BJ (cell line): ENCODE measurements around the gene GPAT3. TPM values are rescaled to one million over a fixed set of nuclear protein-coding genes. Genes with fewer than 3 reads are reported as not detected.
"Not testable (repeated sequence)": the region's sequence is repeated elsewhere in the genome, so short reads cannot be mapped to it uniquely, and the experiment has no call there.

Experiments used
- CTCF ChIA-PET: fragments of 350-600 bp; formaldehyde crosslinking; extraction: SDS; loops from one replicate; lab custom pipeline; 2021; ENCODE audit warnings: antibody characterized with exemption, inconsistent platforms; lab: Yijun Ruan, JAX
- POLR2A ChIA-PET: fragments of 300-600 bp; sonication (Branson Sonifier 250); formaldehyde crosslinking; extraction: SDS; loops from one replicate; lab custom pipeline; 2021; ENCODE audit warnings: antibody characterized with exemption; lab: Charles Lee
- DNase-seq: peaks from one replicate; pipeline ENCODE4 v3.0.0-alpha.2; 2011; ENCODE audit warnings: low read depth
- H3K27me3 ChIP-seq: 2 replicates; pipeline ENCODE4 v1.6.0; 2011; ENCODE audit warnings: low read length; ENCODE audit not compliant: control insufficient read depth, insufficient read depth
- H3K36me3 ChIP-seq: 2 replicates; pipeline ENCODE4 v1.5.1; 2011; ENCODE audit warnings: low read length; ENCODE audit not compliant: control insufficient read depth, insufficient read depth
- H3K4me3 ChIP-seq: 2 replicates; pipeline ENCODE4 v1.5.1; 2011; ENCODE audit warnings: low read depth, mild to moderate bottlenecking, control low read depth, low read length
- polyA minus RNA-seq: library from RNA; depleted of rRNA, polyadenylated mRNA; stranded (reverse); fragments of >200 nt; gene quantifications from 2 replicates; pipeline ENCODE4 v1.2.3, GENCODE V29; 2011; rRNA and poly(A)+ RNA removed
- polyA plus RNA-seq: library from polyadenylated mRNA; depleted of rRNA; stranded (reverse); fragments of >200 nt; gene quantifications from 2 replicates; pipeline ENCODE4 v1.2.3, GENCODE V29; 2011; rRNA removed
- TF ChIP-seq, protein P1 (sequence below): IDR thresholded peaks from 2 replicates; pipeline ENCODE4 v1.5.1; 2011; ENCODE audit warnings: low read depth, mild to moderate bottlenecking, control low read depth, inconsistent platforms, low read length, moderate library complexity; ENCODE audit not compliant: insufficient read depth

Gene GPAT3
- polyA plus RNA-seq (0.37 and 0.58 TPM in 2 replicates), polyA minus RNA-seq (0.14 and 0.87 TPM in 2 replicates)

DNA sequence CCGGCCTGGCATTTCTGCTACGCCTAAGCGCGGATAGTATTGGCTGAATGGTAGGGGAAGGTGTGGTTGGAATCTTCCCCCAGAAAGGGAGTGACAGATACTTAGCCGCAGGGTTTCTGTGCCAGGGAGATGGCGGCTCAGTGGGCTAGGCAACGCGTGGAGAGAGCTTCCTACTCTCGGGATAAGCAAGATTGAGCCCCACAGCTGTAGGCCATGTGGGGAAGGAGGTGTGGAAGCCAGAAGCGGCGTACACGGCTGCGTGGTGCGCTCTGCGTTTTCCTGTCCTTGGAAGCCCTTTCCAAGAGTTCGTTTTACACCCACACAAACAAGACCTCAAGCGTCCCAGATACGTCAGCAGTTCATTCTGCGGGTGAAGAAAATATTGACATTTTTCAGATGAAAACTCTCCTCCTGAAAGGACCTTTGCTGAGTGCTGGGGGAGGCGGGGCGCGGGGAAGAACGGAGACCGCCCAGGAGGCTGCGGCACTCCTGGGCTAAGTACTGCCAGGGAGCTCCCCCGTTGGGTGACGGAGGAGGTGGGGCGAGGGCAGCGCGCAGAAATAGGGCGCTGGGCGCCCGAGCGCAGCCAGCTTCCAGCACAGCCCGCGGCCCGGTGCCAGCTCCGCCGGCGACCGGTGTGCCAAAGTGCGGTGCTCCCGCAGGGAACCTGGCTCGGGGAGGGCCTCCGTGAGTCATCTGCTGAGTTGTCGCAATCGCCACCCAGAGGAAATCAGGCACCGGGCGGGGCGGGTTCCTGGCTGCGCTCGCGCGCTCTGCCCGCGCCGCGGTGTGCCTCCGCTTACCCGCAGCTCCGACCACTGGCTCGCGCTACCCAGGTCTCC lies at the start of gene GPAT3:
Gene GPAT3 (plus strand): TSS at position 589 of the 842 bp plus-strand sequence. CDS start 515 bp downstream, outside the sequence.
- CTCF ChIA-PET, result interaction anchor here (1.3 to 1.6 kb wide), 2 partner anchors 12 to 110 kb away, joined by 5 to 7 read pairs; no protein-coding TSS in a partner anchor
- TF ChIP-seq, protein P1, sequence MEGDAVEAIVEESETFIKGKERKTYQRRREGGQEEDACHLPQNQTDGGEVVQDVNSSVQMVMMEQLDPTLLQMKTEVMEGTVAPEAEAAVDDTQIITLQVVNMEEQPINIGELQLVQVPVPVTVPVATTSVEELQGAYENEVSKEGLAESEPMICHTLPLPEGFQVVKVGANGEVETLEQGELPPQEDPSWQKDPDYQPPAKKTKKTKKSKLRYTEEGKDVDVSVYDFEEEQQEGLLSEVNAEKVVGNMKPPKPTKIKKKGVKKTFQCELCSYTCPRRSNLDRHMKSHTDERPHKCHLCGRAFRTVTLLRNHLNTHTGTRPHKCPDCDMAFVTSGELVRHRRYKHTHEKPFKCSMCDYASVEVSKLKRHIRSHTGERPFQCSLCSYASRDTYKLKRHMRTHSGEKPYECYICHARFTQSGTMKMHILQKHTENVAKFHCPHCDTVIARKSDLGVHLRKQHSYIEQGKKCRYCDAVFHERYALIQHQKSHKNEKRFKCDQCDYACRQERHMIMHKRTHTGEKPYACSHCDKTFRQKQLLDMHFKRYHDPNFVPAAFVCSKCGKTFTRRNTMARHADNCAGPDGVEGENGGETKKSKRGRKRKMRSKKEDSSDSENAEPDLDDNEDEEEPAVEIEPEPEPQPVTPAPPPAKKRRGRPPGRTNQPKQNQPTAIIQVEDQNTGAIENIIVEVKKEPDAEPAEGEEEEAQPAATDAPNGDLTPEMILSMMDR, result no peak
- H3K27me3 ChIP-seq, result peaks cover 10% of the 10 kb centered on the region
- POLR2A ChIA-PET, result no interaction called here
- H3K4me3 ChIP-seq, result peak within 1 kb of the TSS; percentile 49
- DNase-seq, result no peak
- H3K36me3 ChIP-seq, result no peaks in the 10 kb centered on the region

DNA sequence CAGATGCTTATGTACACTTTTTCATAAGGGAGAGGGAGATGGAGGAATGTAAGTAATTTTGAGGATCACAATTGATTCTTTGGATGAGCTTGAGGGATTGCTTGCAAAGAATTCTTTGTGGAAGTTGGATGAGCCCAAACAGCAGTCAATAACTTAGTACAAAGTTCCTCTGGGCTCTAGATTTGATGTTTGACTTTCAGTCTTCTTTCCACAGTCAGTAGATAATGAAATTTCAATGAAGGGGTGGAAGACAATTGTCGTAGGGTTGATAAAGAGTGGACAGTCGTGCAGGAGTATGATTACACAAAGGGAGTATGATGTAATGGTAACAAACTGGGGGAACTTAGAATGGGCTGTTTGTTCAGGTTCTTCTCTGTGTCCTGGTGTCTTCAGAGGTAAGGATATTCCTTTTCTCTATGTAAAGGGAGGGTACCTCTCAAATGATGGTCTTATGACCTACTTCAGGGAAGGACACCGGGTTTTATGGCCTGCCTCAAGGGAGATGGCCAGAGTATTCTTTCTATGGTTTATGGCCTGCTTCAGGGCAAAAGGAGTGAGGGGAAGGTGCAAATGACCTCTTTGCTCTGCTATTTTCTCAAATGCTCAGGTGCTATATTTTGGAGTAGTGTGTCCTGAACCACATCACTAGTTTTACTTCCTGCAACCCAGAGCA lies 49.3 kb upstream of the GPAT3 start:
- ChIA-PET CTCF (interaction anchor here (0.9 kb wide), 1 partner anchor 11 kb away, joined by 3 read pairs; no protein-coding TSS in a partner anchor), POLR2A (no interaction called here)
- Histone ChIP-seq H3K27me3 (no peaks in the 10 kb centered on the region), H3K36me3 (no peaks in the 10 kb centered on the region), H3K4me3 (no peak overlapping the region)
- no peak for DNase-seq
- TF ChIP-seq, protein P1, result no peak

DNA sequence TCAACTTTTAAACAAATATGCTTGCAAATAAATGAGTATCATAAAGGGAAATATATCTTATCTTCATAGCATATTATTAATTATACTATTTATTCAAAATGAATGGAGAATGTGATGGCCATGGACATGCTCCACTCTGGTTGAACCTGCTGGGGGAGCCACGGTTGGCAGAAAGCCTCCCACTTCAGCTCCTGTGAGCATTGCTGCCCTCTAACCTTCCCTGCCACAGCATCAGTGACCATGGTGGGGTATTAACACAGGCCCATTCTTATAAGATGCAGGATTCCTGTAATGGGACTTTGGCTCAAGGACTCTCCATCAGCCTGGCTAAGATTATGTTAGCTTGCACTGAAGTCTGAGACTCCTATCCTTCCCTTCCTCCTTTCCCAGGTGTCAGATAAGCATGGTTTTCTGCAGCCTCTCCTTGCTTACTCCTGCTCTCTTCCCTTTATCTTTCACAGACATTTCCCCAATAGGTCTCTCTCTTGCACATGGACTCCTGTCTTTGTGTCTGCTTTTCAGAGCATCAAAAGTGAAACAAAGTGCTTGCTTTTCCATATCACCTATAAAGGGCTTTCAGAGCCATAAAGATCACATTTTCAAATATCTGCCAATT lies 46.1 kb upstream of the GPAT3 start:
- Histone ChIP-seq H3K36me3 (no peaks in the 10 kb centered on the region), H3K4me3 (no peak overlapping the region), H3K27me3 (no peaks in the 10 kb centered on the region; the same call in 1 of the 2 replicates)
- CTCF ChIA-PET, result interaction anchor here (0.6 to 1.7 kb wide), 7 partner anchors 10 to 179 kb away, joined by 3 to 8 read pairs (median 3); no protein-coding TSS in a partner anchor
- TF ChIP-seq, protein P1, result no peak
- POLR2A ChIA-PET, result interaction anchor here (0.5 to 0.6 kb wide), 2 partner anchors 9 to 28 kb away, joined by 4 to 5 read pairs; no protein-coding TSS in a partner anchor
- DNase-seq, result no peak

DNA sequence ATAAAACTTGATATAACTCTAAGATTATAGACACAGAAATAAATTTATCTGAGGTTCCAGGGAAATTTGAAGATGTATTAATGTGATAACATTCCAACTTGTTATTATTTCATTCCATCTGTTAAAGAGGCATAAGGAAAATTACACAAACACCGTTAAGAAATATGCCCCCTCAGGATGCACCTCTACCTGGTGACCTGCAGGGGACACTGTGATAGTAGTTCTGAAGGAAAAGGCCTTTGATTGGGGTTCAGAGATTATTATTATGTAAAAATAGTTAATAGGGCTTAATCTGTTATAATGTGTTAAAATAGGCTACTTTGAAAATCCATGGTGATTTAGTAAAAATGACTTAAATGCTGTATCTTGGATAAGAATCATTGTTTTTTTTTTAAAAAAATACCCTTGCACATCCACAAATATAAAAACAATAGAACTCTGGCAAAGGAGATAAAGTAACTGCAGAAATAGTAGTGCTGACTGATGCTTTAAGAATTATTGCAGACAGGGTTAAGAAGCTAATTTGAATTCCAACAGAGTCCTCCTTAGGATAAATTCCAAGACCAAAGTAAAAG lies 44.9 kb upstream of the GPAT3 start:
- POLR2A ChIA-PET, result no interaction called here
- no peak overlapping the region for H3K4me3 ChIP-seq
- CTCF ChIA-PET, result interaction anchor here (0.5 to 2.0 kb wide), 7 partner anchors 9 to 154 kb away, joined by 3 to 7 read pairs (median 3); no protein-coding TSS in a partner anchor
- TF ChIP-seq, protein P1, result peak; percentile 77
- no peak for DNase-seq
- H3K27me3 ChIP-seq, result no peaks in the 10 kb centered on the region; the same call in 1 of the 2 replicates
- H3K36me3 ChIP-seq, result no peaks in the 10 kb centered on the region

DNA sequence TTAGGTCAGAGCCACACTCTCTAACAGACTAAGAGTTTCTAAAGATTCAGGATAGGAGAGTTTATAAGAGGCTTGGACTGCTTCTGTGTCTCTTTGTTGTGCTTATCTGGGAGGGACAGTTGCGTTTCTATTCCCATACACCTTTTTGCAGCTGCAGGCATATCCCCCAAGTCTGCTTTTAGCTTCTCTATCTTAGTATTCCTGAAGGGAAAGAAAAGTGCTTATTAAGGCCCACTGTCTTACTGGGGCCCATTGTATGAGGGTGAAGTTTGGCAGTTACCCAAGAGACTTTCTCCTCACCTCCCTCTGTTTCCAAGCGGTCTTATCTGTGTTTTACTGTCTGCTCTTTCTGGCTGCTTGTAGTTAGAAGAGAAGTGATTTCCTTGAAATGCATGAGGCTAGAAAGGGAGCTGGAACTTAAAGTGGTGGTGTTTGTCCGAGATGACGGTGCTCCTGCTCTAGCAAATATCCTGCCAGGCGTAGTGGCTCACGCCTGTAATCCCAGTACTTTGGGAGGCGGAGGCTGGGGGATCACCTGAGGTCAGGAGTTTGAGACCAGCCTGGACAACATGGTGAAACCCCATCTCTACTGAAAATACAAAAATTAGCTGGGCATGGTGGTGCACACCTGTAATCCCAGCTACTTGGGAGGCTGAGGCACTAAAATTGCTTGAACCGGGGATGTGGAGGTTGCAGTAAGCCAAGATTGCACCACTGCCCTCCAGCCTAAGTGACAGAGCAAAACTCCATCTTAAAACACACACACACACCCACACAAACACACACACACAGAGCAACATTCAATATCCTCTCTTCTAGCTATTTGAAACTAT lies 39.6 kb upstream of the GPAT3 start:
- DNase-seq, POLR2A ChIA-PET, CTCF ChIA-PET: not testable (repeated sequence)

More for the DNA sequence above, 39.6 kb upstream of the GPAT3 start:
- not testable (repeated sequence) for H3K27me3 ChIP-seq, H3K36me3 ChIP-seq, H3K4me3 ChIP-seq
